GM12872 (cell line): ENCODE measurements around the gene BLID.

Experiments
- CTCF ChIP-seq: IDR thresholded peaks from 3 replicates; pipeline ENCODE4 v1.5.1; 2011; ENCODE audit warnings: low read depth, mild to moderate bottlenecking, low read length, moderate library complexity; ENCODE audit not compliant: insufficient read depth

BLID gene

GRCh38 chr11:122099374-122100036, 16.5 kb downstream of the BLID start:
- TF ChIP-seq CTCF, result no peak

GRCh38 chr11:122098261-122098980, 17.6 kb downstream of the BLID start:
- TF ChIP-seq CTCF, result no peak

GRCh38 chr11:122097419-122098001, 18.5 kb downstream of the BLID start:
- no peak for TF ChIP-seq CTCF

GRCh38 chr11:122096272-122097112, 19.5 kb downstream of the BLID start:
- TF ChIP-seq CTCF, result no peak

GRCh38 chr11:122095681-122096262, 20.2 kb downstream of the BLID start:
- TF ChIP-seq CTCF, result no peak

GRCh38 chr11:122094836-122095235, 21.2 kb downstream of the BLID start:
- TF ChIP-seq CTCF, result no peak

- no peak for TF ChIP-seq CTCF
Measured at GRCh38 chr11:122093731-122094275, 22.2 kb downstream of the BLID start.
